Endothelial cell of umbilical vein (primary cell): ENCODE data around the gene FAM3D. TPM values are rescaled to one million over a fixed set of nuclear protein-coding genes. Genes with fewer than 3 reads are reported as not detected.

Experiments
- BruUV-seq: library from RNA; stranded (reverse); fragments of 400-500 nt; replicated peaks from 2 replicates; lab custom pipeline; 2021; lab: Mats Ljungman, UMichigan
- CTCF ChIA-PET: fragments of 300-600, 350-600 bp; sonication (Branson Sonifier 250); formaldehyde crosslinking; loops from one replicate; lab custom pipeline; 2021; ENCODE audit warnings: antibody characterized with exemption, inconsistent platforms; lab: Charles Lee
- POLR2A ChIA-PET: fragments of 300-600, 350-600 bp; sonication (Branson Sonifier 250); formaldehyde crosslinking; loops from one replicate; lab custom pipeline; 2021; ENCODE audit warnings: antibody characterized with exemption, inconsistent platforms; lab: Charles Lee
- DNase-seq: peaks from one replicate; pipeline ENCODE4 v3.0.0-alpha.2; 2011; ENCODE audit warnings: low read depth, low spot score
- FAIRE-seq: peaks from 2 replicates; lab custom pipeline; 2011; peaks lifted over from hg19 to GRCh38; lab: Jason Lieb, UNC
- H2AFZ ChIP-seq: 2 replicates; pipeline ENCODE4 v1.6.0; 2012; ENCODE audit warnings: low read depth, low read length, control low read depth, inconsistent platforms
- H3K27ac ChIP-seq: 2 replicates; pipeline ENCODE4 v1.5.1; 2011; ENCODE audit warnings: low read depth, mild to moderate bottlenecking, control low read depth, low read length, moderate library complexity; ENCODE audit not compliant: insufficient read depth
- H3K27me3 ChIP-seq, 2 experiments: 2 replicates each; pipeline versions ENCODE4 v1.6.0 to v1.6.1; 2011; ENCODE audit warnings: low read length in 2 of 2, mixed read lengths in 1 of 2; ENCODE audit not compliant: control insufficient read depth in 2 of 2, insufficient read depth in 2 of 2
- H3K36me3 ChIP-seq, 2 experiments: 2 replicates in 1 of 2; 3 replicates in 1 of 2; pipeline ENCODE4 v1.5.1; 2011; ENCODE audit warnings: low read length in 2 of 2, mild to moderate bottlenecking in 1 of 2, moderate library complexity in 1 of 2; ENCODE audit not compliant: control insufficient read depth in 2 of 2, insufficient read depth in 2 of 2; ENCODE audit errors: extremely low read depth in 1 of 2
- H3K4me1 ChIP-seq: 3 replicates; pipeline ENCODE4 v1.5.1; 2011; ENCODE audit warnings: mild to moderate bottlenecking, low read length; ENCODE audit not compliant: control insufficient read depth, insufficient read depth; ENCODE audit errors: extremely low read depth
- H3K4me2 ChIP-seq: 2 replicates; pipeline ENCODE4 v1.6.1; 2011; ENCODE audit warnings: low read length, control low read depth, mixed read lengths; ENCODE audit not compliant: insufficient read depth
- H3K4me3 ChIP-seq, 3 experiments: fragments of 200-600 bp in 1 of 3; sonication (generic), shearing (Covaris generic) in 1 of 3; replicated peaks in 1 of 3; 2 replicates each; pipeline ENCODE4 v1.5.1; 2011 to 2016; ENCODE audit warnings: control low read depth in 3 of 3, low read length in 3 of 3, mild to moderate bottlenecking in 2 of 3, inconsistent platforms in 1 of 3, low read depth in 1 of 3, moderate library complexity in 1 of 3; ENCODE audit not compliant: insufficient read depth in 1 of 3
- H3K79me2 ChIP-seq: 2 replicates; pipeline ENCODE4 v1.6.0; 2012; ENCODE audit warnings: low read length, inconsistent platforms; ENCODE audit not compliant: control insufficient read depth, insufficient read depth
- H3K9ac ChIP-seq: replicated peaks from 2 replicates; pipeline ENCODE3; 2011; ENCODE audit warnings: low read length, control low read depth; ENCODE audit not compliant: insufficient read depth; ENCODE audit errors: extremely low read depth
- H3K9me1 ChIP-seq: replicated peaks from 3 replicates; pipeline ENCODE4 v1.6.0; 2011; ENCODE audit warnings: mild to moderate bottlenecking, low read length; ENCODE audit not compliant: control insufficient read depth, insufficient read depth; ENCODE audit errors: extremely low read depth
- H3K9me3 ChIP-seq: replicated peaks from 2 replicates; pipeline ENCODE4 v1.5.1; 2012; ENCODE audit warnings: low read length, inconsistent platforms; ENCODE audit not compliant: control insufficient read depth, insufficient read depth
- H4K20me1 ChIP-seq: replicated peaks from 2 replicates; pipeline ENCODE3; 2011; ENCODE audit warnings: mild to moderate bottlenecking, low read length; ENCODE audit not compliant: control insufficient read depth, insufficient read depth; ENCODE audit errors: extremely low read depth
- EZH2 ChIP-seq: IDR thresholded peaks from 2 replicates; pipeline ENCODE4 v1.6.1; 2012; ENCODE audit warnings: borderline replicate concordance, low read depth, mild to moderate bottlenecking, moderate library complexity, low read length, inconsistent platforms; ENCODE audit not compliant: severe bottlenecking
- FOS ChIP-seq: IDR thresholded peaks from 2 replicates; pipeline ENCODE4 v1.6.1; 2011; ENCODE audit warnings: mild to moderate bottlenecking, low read length, moderate library complexity, borderline replicate concordance; ENCODE audit not compliant: insufficient read depth
- POLR2AphosphoS5 ChIP-seq: IDR thresholded peaks from 2 replicates; pipeline ENCODE4 v1.6.1; 2012; ENCODE audit warnings: low read depth, mild to moderate bottlenecking, control low read depth, low read length, moderate library complexity; ENCODE audit not compliant: insufficient read depth
- dilution Hi-C: fragments of 300-500 bp; cut with MboI; formaldehyde crosslinking; loops from one replicate; pipeline ENCODE4 v1.15.0; 2019; ENCODE audit warnings: low sequenced_read_pairs; ENCODE audit not compliant: extremely low pct_ligation_motif_present
- intact Hi-C: fragments of 100-400 bp; cut with micrococcal nuclease; formaldehyde crosslinking; loops from one replicate; pipeline ENCODE4 v1.10.0; 2022
- polyA plus RNA-seq, 4 experiments: library from polyadenylated mRNA; depleted of rRNA in 3 of 4; stranded (reverse) in 3 of 4; unstranded in 1 of 4; fragments of >200 nt; gene quantifications; 2 replicates each; pipeline versions ENCODE4 v1.2.1 to v1.2.3, GENCODE V29; 2011 to 2012; ENCODE audit warnings: missing spikeins in 1 of 4
- total RNA-seq: library from RNA; stranded (reverse); gene quantifications from 2 replicates; pipeline ENCODE4 v1.2.3, GENCODE V29; 2021
- TF ChIP-seq, protein P1 (sequence below): IDR thresholded peaks from 2 replicates; pipeline ENCODE4 v1.6.1; 2011; ENCODE audit not compliant: insufficient read depth, insufficient read length
- TF ChIP-seq, protein P2 (sequence below), 2 donors: IDR thresholded peaks; 1 replicate in 1 of 2; 2 replicates in 1 of 2; pipeline ENCODE4 v1.5.1; 2011; ENCODE audit warnings: low read length in 2 of 2, mild to moderate bottlenecking in 2 of 2, moderate library complexity in 2 of 2, control low read depth in 1 of 2, inconsistent platforms in 1 of 2, low read depth in 1 of 2; ENCODE audit not compliant: insufficient read depth in 1 of 2; ENCODE audit errors: extremely low read depth in 1 of 2

Gene FAM3D
- total and polyA plus RNA-seq, 2 donors (not counting 3 experiments of a cell fraction or from before 2014, with no cell fraction given) = 0.12 TPM; not detected in 1

GRCh38 chr3:58621086-58621830, 45.3 kb downstream of the FAM3D start:
- FAIRE-seq = no peak
- Histone ChIP-seq H3K4me3 (no peak overlapping the region), H3K36me3 (no peaks in the 10 kb centered on the region), H4K20me1 (no peaks in the 10 kb centered on the region), H3K4me1 (no peaks in the 10 kb centered on the region), H3K27me3 (no peaks in the 10 kb centered on the region), H3K79me2 (no peaks in the 10 kb centered on the region), H3K27ac (no peak overlapping the region), H3K9me1 (no peaks in the 10 kb centered on the region), H2AFZ (no peak overlapping the region), H3K4me2 (no peak overlapping the region), H3K9me3 (no peaks in the 10 kb centered on the region), H3K9ac (no peak overlapping the region)
- dilution Hi-C loops (no loop called here), intact Hi-C loops (no loop called here)
- BruUV-seq = no TSS peak
- CTCF ChIA-PET = interaction anchor here (0.8 to 2.0 kb wide), 3 partner anchors 9 to 52 kb away, joined by 3 to 8 read pairs (median 3); no protein-coding TSS in a partner anchor
- TF ChIP-seq, protein P1, sequence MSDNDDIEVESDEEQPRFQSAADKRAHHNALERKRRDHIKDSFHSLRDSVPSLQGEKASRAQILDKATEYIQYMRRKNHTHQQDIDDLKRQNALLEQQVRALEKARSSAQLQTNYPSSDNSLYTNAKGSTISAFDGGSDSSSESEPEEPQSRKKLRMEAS = no peak
- TF ChIP-seq, protein P2, sequence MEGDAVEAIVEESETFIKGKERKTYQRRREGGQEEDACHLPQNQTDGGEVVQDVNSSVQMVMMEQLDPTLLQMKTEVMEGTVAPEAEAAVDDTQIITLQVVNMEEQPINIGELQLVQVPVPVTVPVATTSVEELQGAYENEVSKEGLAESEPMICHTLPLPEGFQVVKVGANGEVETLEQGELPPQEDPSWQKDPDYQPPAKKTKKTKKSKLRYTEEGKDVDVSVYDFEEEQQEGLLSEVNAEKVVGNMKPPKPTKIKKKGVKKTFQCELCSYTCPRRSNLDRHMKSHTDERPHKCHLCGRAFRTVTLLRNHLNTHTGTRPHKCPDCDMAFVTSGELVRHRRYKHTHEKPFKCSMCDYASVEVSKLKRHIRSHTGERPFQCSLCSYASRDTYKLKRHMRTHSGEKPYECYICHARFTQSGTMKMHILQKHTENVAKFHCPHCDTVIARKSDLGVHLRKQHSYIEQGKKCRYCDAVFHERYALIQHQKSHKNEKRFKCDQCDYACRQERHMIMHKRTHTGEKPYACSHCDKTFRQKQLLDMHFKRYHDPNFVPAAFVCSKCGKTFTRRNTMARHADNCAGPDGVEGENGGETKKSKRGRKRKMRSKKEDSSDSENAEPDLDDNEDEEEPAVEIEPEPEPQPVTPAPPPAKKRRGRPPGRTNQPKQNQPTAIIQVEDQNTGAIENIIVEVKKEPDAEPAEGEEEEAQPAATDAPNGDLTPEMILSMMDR (IDR thresholded peaks at IDR 0.05; ENCODE audit: extremely low read depth in 1 of 2, insufficient read depth in 1 of 2, low read depth in 1 of 2, low read length in 2 of 2) = no peak
- TF ChIP-seq EZH2 (no peak), POLR2AphosphoS5 (no peak), FOS (no peak)
- no peak for DNase-seq
- POLR2A ChIA-PET = no interaction called here
